ENCODE measurements around the gene REC8. TPM values are rescaled to one million over a fixed set of nuclear protein-coding genes. Genes with fewer than 3 reads are reported as not detected.

Gene REC8
- total RNA-seq, 1 experiment from 2014 or later = 6.5 TPM

GRCh38 chr14:24133735-24134134, 38.1 kb upstream of the REC8 start:
- no peaks in the 10 kb centered on the region for H3K36me3 ChIP-seq (ENCODE audit: low read depth)
- intact Hi-C loops (cut with micrococcal nuclease; ENCODE audit: unreplicated experiment) = no loop called here
- peaks cover 7% of the 10 kb centered on the region; the same call in 1 of the 2 replicates for H3F3A ChIP-seq (ENCODE audit: insufficient read depth, low read depth)
- H3K4me1 ChIP-seq (replicated peaks; ENCODE audit: insufficient read depth) = peaks cover 11% of the 10 kb centered on the region; the same call in 1 of the 2 replicates
- POLR2A ChIA-PET (ENCODE audit: unreplicated experiment) = no interaction called here
- no peaks in the 10 kb centered on the region for H3K9me3 ChIP-seq (ENCODE audit: insufficient read depth, low read depth)
- H3K9me2 ChIP-seq (ENCODE audit: insufficient read depth) = no peaks in the 10 kb centered on the region
- TF ChIP-seq CTCF (conservative IDR thresholded peaks at IDR 0.05) = no peak
- no peak for TF ChIP-seq EZH2 (IDR thresholded peaks at IDR 0.05; ENCODE audit: low read depth)
- H3K4me2 ChIP-seq = no peak overlapping the region
- H3K27ac ChIP-seq = no peak overlapping the region
- CTCF ChIA-PET = interaction anchor here (0.6 kb wide), 2 partner anchors 11 to 163 kb away, joined by 3 to 5 read pairs; no protein-coding TSS in a partner anchor
- no peaks in the 10 kb centered on the region for H4K20me1 ChIP-seq (ENCODE audit: insufficient read depth)
- DNase-seq = no peak
- no peaks in the 10 kb centered on the region for H3K27me3 ChIP-seq (ENCODE audit: insufficient read depth, low read depth)
- peaks cover 10% of the 10 kb centered on the region; the same call in 1 of the 2 replicates for H3K79me2 ChIP-seq (ENCODE audit: low read depth)
- no TSS peak for BruUV-seq (replicated peaks)
- H2AFZ ChIP-seq = no peak overlapping the region
- H3K4me3 ChIP-seq = no peak overlapping the region

GRCh38 chr14:24135584-24135833, 36.4 kb upstream of the REC8 start:
- no peaks in the 10 kb centered on the region for H3K27me3 ChIP-seq (ENCODE audit: insufficient read depth, low read depth)
- H4K20me1 ChIP-seq (ENCODE audit: insufficient read depth) = no peaks in the 10 kb centered on the region
- no peak for DNase-seq
- peak overlapping the region; percentile 89 for H2AFZ ChIP-seq
- H3K79me2 ChIP-seq (ENCODE audit: low read depth) = peaks cover 21% of the 10 kb centered on the region
- H3K27ac ChIP-seq = peak overlapping the region; percentile 27; the same call in 1 of the 2 replicates
- H3K4me1 ChIP-seq (replicated peaks; ENCODE audit: insufficient read depth) = peaks cover 20% of the 10 kb centered on the region
- BruUV-seq (replicated peaks) = no TSS peak
- H3K4me3 ChIP-seq = peak overlapping the region; percentile 87
- no peak for TF ChIP-seq EZH2 (IDR thresholded peaks at IDR 0.05; ENCODE audit: low read depth)
- no peak for TF ChIP-seq CTCF (conservative IDR thresholded peaks at IDR 0.05)
- peaks cover 7% of the 10 kb centered on the region; the same call in 1 of the 2 replicates for H3F3A ChIP-seq (ENCODE audit: insufficient read depth, low read depth)
- POLR2A ChIA-PET (ENCODE audit: unreplicated experiment) = interaction anchor here (0.7 to 1.4 kb wide), 3 partner anchors 21 to 42 kb away, joined by 3 to 13 read pairs (median 4); partner anchors contain the start of genes DCAF11 and NRL
- H3K9me3 ChIP-seq (ENCODE audit: insufficient read depth, low read depth) = no peaks in the 10 kb centered on the region
- CTCF ChIA-PET = interaction anchor here (1.3 kb wide), 1 partner anchor 25 kb away, joined by 6 read pairs; the partner anchor contains the start of gene IRF9
- peak overlapping the region; percentile 84 for H3K4me2 ChIP-seq
- no peaks in the 10 kb centered on the region for H3K36me3 ChIP-seq (ENCODE audit: low read depth)
- H3K9me2 ChIP-seq (ENCODE audit: insufficient read depth) = no peaks in the 10 kb centered on the region
- intact Hi-C loops (cut with micrococcal nuclease; ENCODE audit: unreplicated experiment) = no loop called here

GRCh38 chr14:24135834-24136683, 35.8 kb upstream of the REC8 start, which contains the start of gene PSME1:
Gene PSME1, plus strand, starts transcription at chr14:24136194. Its CDS starts 69 bp downstream, at chr14:24136263.
- Histone ChIP-seq H3K9me3 (ENCODE audit: insufficient read depth, low read depth) (no peaks in the 10 kb centered on the region), H4K20me1 (ENCODE audit: insufficient read depth) (no peaks in the 10 kb centered on the region), H3K4me1 (replicated peaks; ENCODE audit: insufficient read depth) (peaks cover 20% of the 10 kb centered on the region), H3K36me3 (ENCODE audit: low read depth) (no peaks in the 10 kb centered on the region), H3K9me2 (ENCODE audit: insufficient read depth) (no peaks in the 10 kb centered on the region), H3K27ac (peak within 1 kb of the TSS; percentile 27; the same call in 1 of the 2 replicates), H3K79me2 (ENCODE audit: low read depth) (peaks cover 21% of the 10 kb centered on the region), H2AFZ (peak within 1 kb of the TSS; percentile 89), H3K4me2 (peak within 1 kb of the TSS; percentile 84), H3F3A (ENCODE audit: insufficient read depth, low read depth) (peaks cover 7% of the 10 kb centered on the region; the same call in 1 of the 2 replicates), H3K27me3 (ENCODE audit: insufficient read depth, low read depth) (no peaks in the 10 kb centered on the region), H3K4me3 (peak within 1 kb of the TSS; percentile 87)
- DNase-seq = peak; percentile 51 to 91
- TF ChIP-seq EZH2 (IDR thresholded peaks at IDR 0.05; ENCODE audit: low read depth) = no peak
- TF ChIP-seq CTCF (conservative IDR thresholded peaks at IDR 0.05) = no peak
- intact Hi-C loops (cut with micrococcal nuclease; ENCODE audit: unreplicated experiment) = no loop called here
- POLR2A ChIA-PET (ENCODE audit: unreplicated experiment) = interaction anchor here (0.5 to 1.4 kb wide), 5 partner anchors 21 to 107 kb away, joined by 3 to 13 read pairs (median 5); partner anchors contain the start of genes DCAF11, NRL and TINF2
- no TSS peak for BruUV-seq (replicated peaks)
- CTCF ChIA-PET = interaction anchor here (0.6 to 1.4 kb wide), 3 partner anchors 22 to 78 kb away, joined by 4 to 6 read pairs (median 5); partner anchors contain the start of gene IRF9
